Measurements from ENCODE around the gene RTP1. TPM values are rescaled to one million over a fixed set of nuclear protein-coding genes. Genes with fewer than 3 reads are reported as not detected.

The RTP1 gene, protein sequence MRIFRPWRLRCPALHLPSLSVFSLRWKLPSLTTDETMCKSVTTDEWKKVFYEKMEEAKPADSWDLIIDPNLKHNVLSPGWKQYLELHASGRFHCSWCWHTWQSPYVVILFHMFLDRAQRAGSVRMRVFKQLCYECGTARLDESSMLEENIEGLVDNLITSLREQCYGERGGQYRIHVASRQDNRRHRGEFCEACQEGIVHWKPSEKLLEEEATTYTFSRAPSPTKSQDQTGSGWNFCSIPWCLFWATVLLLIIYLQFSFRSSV
- total RNA-seq: not detected in 2 replicates

DNA sequence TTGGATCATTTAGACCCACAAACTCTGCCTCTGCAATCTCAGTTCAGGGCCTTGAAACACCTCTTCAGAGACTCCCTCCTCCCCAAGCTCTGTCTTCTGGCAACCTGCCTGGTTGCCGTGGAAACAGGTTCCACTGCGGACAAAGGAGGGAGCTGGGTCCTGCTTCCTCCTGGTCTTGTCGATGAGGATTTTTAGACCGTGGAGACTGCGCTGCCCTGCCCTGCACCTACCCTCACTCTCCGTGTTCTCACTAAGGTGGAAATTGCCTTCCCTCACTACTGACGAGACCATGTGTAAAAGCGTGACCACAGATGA, at the start of gene RTP1:
Gene RTP1 (plus strand): TSS at position 152 of the 315 bp plus-strand sequence. CDS start 30 bp downstream, at position 182.

Other genes starting within 250 kb of the RTP1 start
- gene RPL39L, start 58.0 kb upstream of the RTP1 start, total RNA-seq: 33.4 and 55.4 TPM in 2 replicates
- 1.2 and 6.2 TPM in 2 replicates for gene MASP1, start 94.3 kb downstream of the RTP1 start, total RNA-seq
- 0.79 and 0.99 TPM in 2 replicates for gene RTP4, start 170.9 kb downstream of the RTP1 start, total RNA-seq

All from aortic smooth muscle cell (primary cell).